T-helper 1 cell (primary cell): ENCODE measurements around the gene SETBP1.
"Not testable (repeated sequence)": the region's sequence is repeated elsewhere in the genome, so short reads cannot be mapped to it uniquely, and the experiment has no call there.

ENCODE experiments used
- DNase-seq, 5 donors: peaks; one replicate each; pipeline ENCODE4 v3.0.0-alpha.2; 2012 to 2020

Gene SETBP1

GRCh38 chr18:44795241-44795640 lies 114.6 kb downstream of the SETBP1 start:
- DNase-seq, result no peak

- no peak for DNase-seq
Observed at GRCh38 chr18:44796429-44797428, 116.0 kb downstream of the SETBP1 start.

- DNase-seq, result no peak
Observed at GRCh38 chr18:44798433-44799048, 117.9 kb downstream of the SETBP1 start.

GRCh38 chr18:44799382-44799906 lies 118.8 kb downstream of the SETBP1 start:
- peak in 1 of 5 donors; percentile 37 for DNase-seq

- no peak for DNase-seq
Observed at GRCh38 chr18:44799907-44800421, 119.3 kb downstream of the SETBP1 start.

GRCh38 chr18:44800766-44801165 lies 120.1 kb downstream of the SETBP1 start:
- DNase-seq, result not testable (repeated sequence)

- no peak for DNase-seq
Observed at GRCh38 chr18:44801781-44802180, 121.1 kb downstream of the SETBP1 start.

- DNase-seq, result no peak
Observed at GRCh38 chr18:44802508-44802907, 121.8 kb downstream of the SETBP1 start.

GRCh38 chr18:44803019-44803650 lies 122.4 kb downstream of the SETBP1 start:
- DNase-seq, result no peak

- no peak for DNase-seq
Observed at GRCh38 chr18:44804033-44804432, 123.3 kb downstream of the SETBP1 start.

- no peak for DNase-seq
Observed at GRCh38 chr18:44805176-44805575, 124.5 kb downstream of the SETBP1 start.

- DNase-seq, result no peak
Observed at GRCh38 chr18:44805643-44806042, 125.0 kb downstream of the SETBP1 start.

GRCh38 chr18:44807766-44808165 lies 127.1 kb downstream of the SETBP1 start:
- no peak for DNase-seq

- DNase-seq, result no peak
Observed at GRCh38 chr18:44811572-44812125, 131.0 kb downstream of the SETBP1 start.

- no peak for DNase-seq
Observed at GRCh38 chr18:44812426-44812825, 131.7 kb downstream of the SETBP1 start.

GRCh38 chr18:44813586-44813985 lies 132.9 kb downstream of the SETBP1 start:
- DNase-seq, result no peak

GRCh38 chr18:44815108-44815507 lies 134.4 kb downstream of the SETBP1 start:
- DNase-seq, result no peak

- no peak for DNase-seq
Observed at GRCh38 chr18:44816050-44816449, 135.4 kb downstream of the SETBP1 start.

- DNase-seq, result no peak
Observed at GRCh38 chr18:44816477-44816876, 135.8 kb downstream of the SETBP1 start.

- DNase-seq, result no peak
Observed at GRCh38 chr18:44817831-44818473, 137.3 kb downstream of the SETBP1 start.

- DNase-seq, result no peak
Observed at GRCh38 chr18:44818668-44819403, 138.1 kb downstream of the SETBP1 start.
